ENCODE data around the gene NMNAT1.
A peak's percentile ranks its signal among the peaks of the same experiment; 100 is the strongest.
"Not testable (repeated sequence)": the region's sequence is repeated elsewhere in the genome, so short reads cannot be mapped to it uniquely, and the experiment has no call there.

NMNAT1 gene

GRCh38 chr1:10014016-10014415, 70.7 kb downstream of the NMNAT1 start:
- no peak for DNase-seq

GRCh38 chr1:10019561-10019960, 76.3 kb downstream of the NMNAT1 start:
- DNase-seq, result no peak

GRCh38 chr1:10020086-10020485, 76.8 kb downstream of the NMNAT1 start:
- no peak for DNase-seq

- not testable (repeated sequence) for DNase-seq
Observed at GRCh38 chr1:10020678-10021077, 77.4 kb downstream of the NMNAT1 start.

GRCh38 chr1:10021992-10022391, 78.7 kb downstream of the NMNAT1 start:
- DNase-seq, result not testable (repeated sequence)

GRCh38 chr1:10022656-10023055, 79.4 kb downstream of the NMNAT1 start:
- DNase-seq, result no peak

GRCh38 chr1:10025354-10025753, 82.1 kb downstream of the NMNAT1 start:
- DNase-seq, result no peak

- no peak for DNase-seq
Observed at GRCh38 chr1:10027027-10027426, 83.8 kb downstream of the NMNAT1 start.

- DNase-seq, result not testable (repeated sequence)
Observed at GRCh38 chr1:10028956-10029500, 85.8 kb downstream of the NMNAT1 start.

GRCh38 chr1:10031461-10031860, 88.2 kb downstream of the NMNAT1 start:
- no peak for DNase-seq

GRCh38 chr1:10032590-10033358, 89.5 kb downstream of the NMNAT1 start, which contains the start of gene UBE4B:
Gene UBE4B (plus strand): TSS chr1:10032958. CDS start chr1:10033671, 713 bp downstream.
- DNase-seq, result peak; percentile 85 to 99 (median 97)

GRCh38 chr1:10033359-10033845, 90.1 kb downstream of the NMNAT1 start:
- DNase-seq, result peak in 9 of 58 donors; percentile 40 to 72 (median 49)

Data from anterior cingulate cortex (tissue), 58 donors.